ENCODE measurements around the gene CCL18. TPM values are rescaled to one million over a fixed set of nuclear protein-coding genes. Genes with fewer than 3 reads are reported as not detected.
"Not testable (repeated sequence)": the region's sequence is repeated elsewhere in the genome, so short reads cannot be mapped to it uniquely, and the experiment has no call there.

The CCL18 gene
- total RNA-seq, 1 donor from 2014 or later = not detected

- H3K4me1 Mint-ChIP-seq (ENCODE audit: low read depth) = peaks cover 40% of the 10 kb centered on the region
- not testable (repeated sequence) for H3K27ac Mint-ChIP-seq
- intact Hi-C loops (cut with micrococcal nuclease) = loop anchor here (5.0 kb wide), 1 partner anchor 195 kb away; no protein-coding TSS in a partner anchor
Measured at GRCh38 chr17:36092715-36093114, 28.6 kb downstream of the CCL18 start.

GRCh38 chr17:36094232-36094631 lies 30.2 kb downstream of the CCL18 start:
- Mint-ChIP-seq H3K36me3 (ENCODE audit: low read depth) (no peaks in the 10 kb centered on the region), H3K4me1 (ENCODE audit: low read depth) (peaks cover 39% of the 10 kb centered on the region), H3K9me3 (no peaks in the 10 kb centered on the region), H3K27ac (no peak overlapping the region), H3K4me3 (ENCODE audit: low read depth) (no peak overlapping the region), H3K27me3 (ENCODE audit: low read depth) (peaks cover 23% of the 10 kb centered on the region)
- DNase-seq (ENCODE audit: low spot score) = no peak
- intact Hi-C loops (cut with micrococcal nuclease) = loop anchor here (5.0 kb wide), 1 partner anchor 197 kb away; no protein-coding TSS in a partner anchor

More at GRCh38 chr17:36092715-36093114, 28.6 kb downstream of the CCL18 start:
- not testable (repeated sequence) for H3K36me3 Mint-ChIP-seq (ENCODE audit: low read depth); H3K4me3 Mint-ChIP-seq (ENCODE audit: low read depth); H3K9me3 Mint-ChIP-seq; DNase-seq (ENCODE audit: low spot score)
- peaks cover 24% of the 10 kb centered on the region for H3K27me3 Mint-ChIP-seq (ENCODE audit: low read depth)

DNA sequence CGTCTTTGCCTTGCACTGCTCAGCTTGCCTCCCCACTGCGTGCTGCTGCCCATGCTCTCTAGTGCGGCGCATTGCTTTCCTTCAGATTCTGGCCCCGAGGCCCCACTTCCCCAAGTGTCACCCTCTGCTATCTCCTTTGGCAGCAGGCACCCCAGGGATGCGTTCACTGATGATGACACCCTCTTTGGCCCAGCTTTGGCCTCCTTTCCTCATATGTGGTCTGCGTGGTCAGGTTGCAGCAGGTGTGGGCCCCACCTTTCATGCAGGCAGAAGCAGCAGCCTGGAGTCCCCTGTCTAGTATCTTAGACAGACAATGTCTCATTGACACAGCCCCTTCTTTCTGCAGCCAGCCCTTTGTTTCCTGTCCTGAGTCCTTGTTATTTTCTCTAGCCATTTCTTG lies 30.7 kb downstream of the CCL18 start:
- Mint-ChIP-seq H3K27me3 (ENCODE audit: low read depth) (peaks cover 22% of the 10 kb centered on the region), H3K4me3 (ENCODE audit: low read depth) (no peak overlapping the region), H3K9me3 (no peaks in the 10 kb centered on the region), H3K27ac (no peak overlapping the region), H3K36me3 (ENCODE audit: low read depth) (no peaks in the 10 kb centered on the region), H3K4me1 (ENCODE audit: low read depth) (peaks cover 38% of the 10 kb centered on the region)
- intact Hi-C loops (cut with micrococcal nuclease) = loop anchor here (5.0 kb wide), 1 partner anchor 197 kb away; no protein-coding TSS in a partner anchor
- DNase-seq (ENCODE audit: low spot score) = no peak

- Mint-ChIP-seq H3K9me3 (no peaks in the 10 kb centered on the region), H3K27me3 (ENCODE audit: low read depth) (peaks cover 25% of the 10 kb centered on the region), H3K36me3 (ENCODE audit: low read depth) (no peaks in the 10 kb centered on the region), H3K27ac (no peak overlapping the region), H3K4me1 (ENCODE audit: low read depth) (peaks cover 28% of the 10 kb centered on the region), H3K4me3 (ENCODE audit: low read depth) (no peak overlapping the region)
- no peak for DNase-seq (ENCODE audit: low spot score)
- intact Hi-C loops (cut with micrococcal nuclease) = no loop called here
Measured at GRCh38 chr17:36095992-36096391, 31.9 kb downstream of the CCL18 start.

GRCh38 chr17:36099004-36099403 lies 34.9 kb downstream of the CCL18 start:
- DNase-seq (ENCODE audit: low spot score); H3K36me3 Mint-ChIP-seq (ENCODE audit: low read depth); H3K4me3 Mint-ChIP-seq (ENCODE audit: low read depth); H3K27ac Mint-ChIP-seq; intact Hi-C loops (cut with micrococcal nuclease); H3K9me3 Mint-ChIP-seq: not testable (repeated sequence)
- H3K27me3 Mint-ChIP-seq (ENCODE audit: low read depth) = peaks cover 20% of the 10 kb centered on the region
- peaks cover 17% of the 10 kb centered on the region for H3K4me1 Mint-ChIP-seq (ENCODE audit: low read depth)

DNA sequence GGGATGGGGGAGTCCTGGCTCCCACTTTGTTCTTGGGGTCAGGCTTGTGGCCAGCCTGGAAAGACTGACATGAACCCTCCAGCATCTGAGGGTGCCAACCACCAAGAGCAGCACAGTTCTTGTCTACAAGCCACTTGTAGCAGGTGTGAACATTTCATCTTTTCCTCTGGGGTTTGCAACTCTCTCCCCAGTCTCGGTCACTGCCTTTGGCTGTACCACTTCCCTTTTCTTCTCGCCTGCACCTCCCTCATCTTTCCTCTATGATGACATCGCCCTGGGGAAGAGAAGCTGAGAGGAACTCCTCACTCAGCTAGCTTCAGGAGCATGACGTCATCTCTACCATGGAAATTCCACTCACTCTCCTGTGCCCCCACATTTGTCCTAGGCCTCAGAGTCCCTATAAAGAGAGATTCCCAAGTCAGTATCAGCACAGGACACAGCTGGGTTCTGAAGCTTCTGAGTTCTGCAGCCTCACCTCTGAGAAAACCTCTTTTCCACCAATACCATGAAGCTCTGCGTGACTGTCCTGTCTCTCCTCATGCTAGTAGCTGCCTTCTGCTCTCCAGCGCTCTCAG lies 39.4 kb downstream of the CCL18 start, which contains the start of gene CCL4:
Gene CCL4, plus strand, starts transcription at position 427 of the 575 bp plus-strand sequence. Its CDS starts 79 bp downstream, at position 506.
- Mint-ChIP-seq H3K4me3 (ENCODE audit: low read depth) (peak within 1 kb of the TSS; percentile 66), H3K27ac (peak within 1 kb of the TSS; percentile 34), H3K27me3 (ENCODE audit: low read depth) (peaks cover 18% of the 10 kb centered on the region), H3K4me1 (ENCODE audit: low read depth) (peaks cover 16% of the 10 kb centered on the region)
- H3K36me3 Mint-ChIP-seq (ENCODE audit: low read depth); H3K9me3 Mint-ChIP-seq; intact Hi-C loops (cut with micrococcal nuclease); DNase-seq (ENCODE audit: low spot score): not testable (repeated sequence)

- Mint-ChIP-seq H3K4me1 (ENCODE audit: low read depth) (peaks cover 12% of the 10 kb centered on the region), H3K27ac (peak overlapping the region; percentile 34), H3K27me3 (ENCODE audit: low read depth) (peaks cover 15% of the 10 kb centered on the region), H3K4me3 (ENCODE audit: low read depth) (peak overlapping the region; percentile 66)
- H3K9me3 Mint-ChIP-seq; intact Hi-C loops (cut with micrococcal nuclease); H3K36me3 Mint-ChIP-seq (ENCODE audit: low read depth); DNase-seq (ENCODE audit: low spot score): not testable (repeated sequence)
Measured at GRCh38 chr17:36104246-36104645, 40.2 kb downstream of the CCL18 start.

DNA sequence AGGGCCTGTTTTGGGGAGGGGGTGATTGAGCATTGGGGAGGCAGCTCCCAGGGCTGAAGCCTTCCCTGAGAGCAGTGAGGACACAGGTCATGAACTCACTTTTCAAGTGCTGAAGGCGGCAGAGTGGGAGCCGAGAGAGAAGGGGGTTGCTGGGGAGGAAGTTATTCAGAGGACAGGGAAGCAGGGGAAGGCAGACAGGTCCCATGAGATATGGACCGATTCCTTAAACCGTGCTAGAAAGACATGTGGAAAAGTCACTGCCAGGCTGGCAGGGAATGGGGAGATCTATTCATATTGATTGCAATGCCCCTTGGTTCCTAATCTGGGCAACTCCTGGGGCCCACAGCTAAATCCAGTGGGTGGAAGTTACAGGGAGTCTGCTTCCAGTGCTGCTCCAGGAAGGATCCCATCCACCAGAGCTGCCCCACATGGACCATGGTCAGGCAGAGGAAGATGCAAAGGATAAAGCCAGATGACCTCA lies 40.7 kb downstream of the CCL18 start:
- Mint-ChIP-seq H3K27me3 (ENCODE audit: low read depth) (peaks cover 15% of the 10 kb centered on the region), H3K27ac (peak overlapping the region; percentile 34), H3K4me1 (ENCODE audit: low read depth) (peaks cover 10% of the 10 kb centered on the region), H3K9me3 (no peaks in the 10 kb centered on the region), H3K36me3 (ENCODE audit: low read depth) (no peaks in the 10 kb centered on the region), H3K4me3 (ENCODE audit: low read depth) (peak overlapping the region; percentile 66)
- intact Hi-C loops (cut with micrococcal nuclease) = no loop called here
- DNase-seq (ENCODE audit: low spot score) = no peak

DNA sequence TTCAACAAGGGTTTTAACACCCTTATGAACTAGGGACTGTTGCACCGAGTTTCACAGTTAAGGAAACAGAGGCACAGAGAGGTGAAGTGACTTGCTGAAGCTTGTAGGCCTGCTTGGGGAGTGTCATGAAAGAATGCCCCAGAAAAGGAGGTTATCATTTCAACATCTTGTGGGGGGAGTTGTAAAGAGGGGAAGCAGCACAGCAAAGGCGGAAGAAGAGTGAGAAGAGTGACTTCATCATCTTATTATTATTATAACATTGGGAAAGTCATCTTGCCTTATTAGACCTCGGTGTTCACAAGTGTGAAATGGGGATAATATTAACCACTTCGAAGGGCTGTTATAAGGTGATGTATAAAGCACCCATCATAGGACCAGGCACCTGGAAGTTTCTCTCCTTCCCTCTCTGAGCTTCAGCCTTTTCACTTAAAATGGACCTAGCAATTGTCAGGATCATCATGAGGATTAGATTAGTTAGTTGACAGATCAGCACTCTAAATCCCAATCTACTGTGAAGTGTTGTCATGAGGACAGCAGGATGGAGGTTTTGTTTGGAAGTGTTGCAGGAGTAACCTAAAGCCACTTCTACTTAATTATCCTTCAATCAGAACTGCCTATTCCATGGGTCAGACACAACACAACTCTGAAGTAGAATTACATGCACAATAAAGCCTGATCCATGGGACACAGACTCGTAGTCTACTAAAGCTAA lies 41.9 kb downstream of the CCL18 start:
- Mint-ChIP-seq H3K36me3 (ENCODE audit: low read depth) (no peaks in the 10 kb centered on the region), H3K4me1 (ENCODE audit: low read depth) (peaks cover 10% of the 10 kb centered on the region), H3K4me3 (ENCODE audit: low read depth) (no peak overlapping the region), H3K27ac (no peak overlapping the region), H3K9me3 (no peaks in the 10 kb centered on the region), H3K27me3 (ENCODE audit: low read depth) (peaks cover 11% of the 10 kb centered on the region)
- intact Hi-C loops (cut with micrococcal nuclease) = no loop called here
- DNase-seq (ENCODE audit: low spot score) = no peak

- Mint-ChIP-seq H3K27ac (no peak overlapping the region), H3K27me3 (ENCODE audit: low read depth) (peaks cover 11% of the 10 kb centered on the region), H3K9me3 (no peaks in the 10 kb centered on the region), H3K36me3 (ENCODE audit: low read depth) (no peaks in the 10 kb centered on the region), H3K4me1 (ENCODE audit: low read depth) (peaks cover 10% of the 10 kb centered on the region), H3K4me3 (ENCODE audit: low read depth) (no peak overlapping the region)
- DNase-seq (ENCODE audit: low spot score) = no peak
- intact Hi-C loops (cut with micrococcal nuclease) = no loop called here
Measured at GRCh38 chr17:36106493-36106835, 42.4 kb downstream of the CCL18 start.

- Mint-ChIP-seq H3K4me3 (ENCODE audit: low read depth) (no peak overlapping the region), H3K27me3 (ENCODE audit: low read depth) (peaks cover 13% of the 10 kb centered on the region), H3K4me1 (ENCODE audit: low read depth) (peaks cover 10% of the 10 kb centered on the region), H3K27ac (no peak overlapping the region), H3K36me3 (ENCODE audit: low read depth) (no peaks in the 10 kb centered on the region), H3K9me3 (peaks cover 5% of the 10 kb centered on the region)
- intact Hi-C loops (cut with micrococcal nuclease) = no loop called here
- DNase-seq (ENCODE audit: low spot score) = no peak
Measured at GRCh38 chr17:36107660-36108059, 43.6 kb downstream of the CCL18 start.

DNA sequence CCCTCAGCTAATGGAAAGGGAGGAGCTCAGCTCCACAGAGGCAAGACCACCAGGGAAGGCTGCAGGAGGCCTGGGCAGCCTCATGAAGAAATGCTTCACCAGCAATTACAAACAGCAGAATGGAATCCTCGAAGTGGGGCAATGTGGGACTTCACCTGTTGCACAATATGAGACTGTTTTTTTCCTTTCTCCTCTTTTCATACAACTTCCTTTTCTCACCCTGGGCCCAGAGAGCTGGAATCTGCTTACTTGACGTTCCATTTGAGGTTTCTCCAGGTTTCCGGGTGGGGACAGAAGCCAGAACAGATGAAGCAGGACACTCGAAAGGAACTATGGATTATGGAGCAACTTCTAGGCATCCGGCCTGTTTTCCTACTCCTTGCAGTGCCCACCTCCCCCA lies 44.2 kb downstream of the CCL18 start:
- H3K4me1 Mint-ChIP-seq (ENCODE audit: low read depth); intact Hi-C loops (cut with micrococcal nuclease); H3K36me3 Mint-ChIP-seq (ENCODE audit: low read depth); H3K27ac Mint-ChIP-seq; H3K4me3 Mint-ChIP-seq (ENCODE audit: low read depth); DNase-seq (ENCODE audit: low spot score); H3K9me3 Mint-ChIP-seq: not testable (repeated sequence)
- H3K27me3 Mint-ChIP-seq (ENCODE audit: low read depth) = peaks cover 12% of the 10 kb centered on the region

GRCh38 chr17:36111068-36111490 lies 47.0 kb downstream of the CCL18 start:
- Mint-ChIP-seq H3K4me3 (ENCODE audit: low read depth) (no peak overlapping the region), H3K4me1 (ENCODE audit: low read depth) (no peaks in the 10 kb centered on the region), H3K27ac (no peak overlapping the region), H3K9me3 (peaks cover 5% of the 10 kb centered on the region), H3K27me3 (ENCODE audit: low read depth) (peaks cover 3% of the 10 kb centered on the region), H3K36me3 (ENCODE audit: low read depth) (no peaks in the 10 kb centered on the region)
- intact Hi-C loops (cut with micrococcal nuclease) = no loop called here
- DNase-seq (ENCODE audit: low spot score) = no peak
